Stimulated activated CD4-positive, alpha-beta T cell treated with anti-CD3 and anti-CD28 coated beads, Interleukin-1b, Interleukin-23, amount 100 ng/mL, for 48 hours (primary cell): ENCODE results near the gene KDM5A.

Source experiments
- DNase-seq: peaks from one replicate; pipeline ENCODE4 v3.0.0-alpha.2; 2020

Gene KDM5A

DNA sequence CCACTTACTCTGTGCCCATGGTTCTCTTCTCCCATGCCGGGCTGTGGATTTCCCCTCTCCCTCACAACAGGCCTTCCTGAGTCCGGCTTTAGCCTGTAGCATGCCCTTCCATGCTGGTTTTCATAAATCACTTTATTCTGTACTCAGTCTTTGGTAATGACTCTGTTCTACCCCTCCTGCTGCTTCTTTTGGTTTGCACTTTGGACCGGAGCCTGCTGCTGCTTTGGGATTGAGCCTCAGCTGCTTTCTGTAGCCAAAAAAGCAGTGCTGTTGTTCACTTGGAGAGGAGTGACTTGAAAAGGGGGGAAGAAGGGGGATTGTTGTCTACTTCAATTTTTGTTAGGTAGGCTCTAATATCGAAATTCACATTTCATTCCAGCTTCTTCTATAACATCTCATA, 118.0 kb downstream of the KDM5A start:
- no peak for DNase-seq

DNA sequence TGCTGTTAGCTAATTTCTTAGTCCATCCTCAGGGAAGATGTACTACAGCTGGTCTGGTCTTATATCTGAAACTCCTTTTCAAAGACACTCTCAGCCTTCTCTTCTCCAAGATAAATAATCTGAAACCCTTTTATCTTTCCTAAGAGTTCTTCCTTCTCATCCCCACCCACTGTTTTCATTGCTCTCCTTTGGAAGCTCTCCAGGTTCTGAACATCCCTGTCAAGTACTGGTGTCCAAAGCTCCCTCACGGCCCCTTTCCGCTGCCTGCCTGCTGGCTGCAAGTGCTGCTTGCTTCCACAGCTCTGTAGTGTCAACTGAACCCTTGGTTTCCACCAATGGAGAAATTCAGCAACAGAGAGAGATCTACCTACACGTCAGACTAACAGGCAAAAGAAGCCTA, 119.9 kb downstream of the KDM5A start:
- DNase-seq: no peak

DNA sequence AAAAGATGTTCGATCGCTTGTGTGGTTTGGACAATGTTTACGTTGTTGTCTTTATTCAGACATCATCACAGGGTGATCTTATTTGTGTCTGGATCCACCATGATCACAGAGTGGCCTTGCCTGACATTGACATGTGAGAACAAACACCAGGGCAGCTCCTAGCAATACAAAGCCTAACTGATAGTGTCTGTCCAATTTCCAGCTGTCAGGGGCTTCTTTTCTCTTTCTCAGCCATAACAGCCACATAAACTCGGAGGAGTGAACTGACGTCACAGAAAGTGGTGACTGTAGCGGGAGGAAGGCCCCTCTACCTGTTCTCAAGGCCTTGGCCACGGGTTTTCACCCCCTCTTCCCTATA, 120.7 kb downstream of the KDM5A start:
- no peak for DNase-seq

DNA sequence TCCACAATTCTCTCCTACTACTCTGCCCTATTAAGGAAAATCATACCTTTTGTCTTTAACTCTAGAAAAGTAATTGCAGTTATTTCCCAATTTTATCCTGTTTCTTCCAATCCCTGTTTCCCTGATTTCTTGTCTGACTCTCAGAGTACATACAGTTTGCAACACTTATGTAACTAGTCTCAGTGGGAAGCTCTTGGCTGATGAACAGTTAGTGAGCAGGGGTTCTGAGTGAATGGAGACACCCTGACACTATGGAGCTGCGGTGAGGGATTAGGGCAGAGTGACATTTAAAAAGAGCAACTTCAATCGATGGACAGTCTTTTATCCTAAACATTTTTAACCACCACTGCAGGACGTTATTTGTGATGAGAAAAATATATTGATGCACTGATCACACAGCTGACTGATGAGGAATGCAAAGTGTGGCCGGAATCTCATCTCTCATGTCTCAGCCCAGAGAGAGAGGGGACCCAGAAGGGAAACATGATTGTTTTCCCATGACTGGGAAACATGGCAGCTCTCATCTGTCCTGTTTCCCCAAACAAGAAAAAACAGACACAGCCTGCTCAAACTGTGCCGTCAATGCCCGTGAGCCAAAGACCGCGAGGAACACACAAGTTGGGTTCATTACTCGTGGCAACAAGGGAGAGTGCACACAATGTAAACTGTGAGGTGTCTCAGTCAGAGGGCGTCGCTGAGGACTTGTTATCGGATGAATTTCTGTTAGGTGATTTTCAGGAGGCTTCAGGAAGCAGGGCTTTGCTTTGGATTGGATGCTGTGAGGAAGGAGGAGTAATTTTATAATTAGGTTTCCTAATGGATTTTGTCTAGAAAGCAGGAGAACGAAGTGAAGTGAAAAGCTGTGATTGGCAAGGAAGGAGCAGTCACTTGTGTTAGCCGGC, 121.3 kb downstream of the KDM5A start:
- DNase-seq: no peak

DNA sequence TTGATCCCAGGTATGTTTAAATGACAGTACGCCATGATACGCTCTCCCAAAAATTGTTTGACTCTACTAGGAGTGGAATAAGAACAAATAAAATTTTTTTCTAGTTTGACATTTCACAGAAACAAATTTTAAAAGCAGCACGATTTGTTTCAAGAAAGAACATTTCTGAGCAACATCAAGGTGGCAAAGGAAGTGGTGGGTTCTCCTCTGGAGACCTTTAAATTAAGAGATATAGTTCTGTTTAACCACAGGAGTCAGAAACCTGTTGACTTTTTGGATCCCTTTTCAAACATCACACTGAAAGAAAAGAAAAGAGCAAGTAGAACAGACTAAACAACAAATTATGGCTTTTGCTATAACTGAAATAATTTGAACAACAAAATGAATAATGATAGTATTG, 124.0 kb downstream of the KDM5A start:
- DNase-seq: no peak

DNA sequence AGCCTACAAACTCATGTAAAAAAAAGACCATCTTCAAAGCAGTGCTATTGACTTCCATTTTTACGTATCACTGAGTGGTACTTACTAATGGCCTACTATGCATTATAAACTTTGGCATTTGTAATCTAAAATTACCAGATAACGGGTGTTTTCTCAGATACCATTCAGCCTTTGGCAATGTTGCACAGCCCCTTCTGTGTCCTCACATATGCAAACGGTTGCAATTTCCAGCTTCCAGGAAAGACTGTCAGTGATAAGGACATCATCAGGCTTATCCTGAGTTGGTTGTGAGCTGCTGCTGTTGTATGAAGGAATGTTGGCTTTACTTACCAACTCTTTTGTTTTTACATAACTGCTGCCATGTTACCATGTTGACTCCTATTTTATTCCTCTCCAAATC, 124.9 kb downstream of the KDM5A start:
- DNase-seq: no peak

DNA sequence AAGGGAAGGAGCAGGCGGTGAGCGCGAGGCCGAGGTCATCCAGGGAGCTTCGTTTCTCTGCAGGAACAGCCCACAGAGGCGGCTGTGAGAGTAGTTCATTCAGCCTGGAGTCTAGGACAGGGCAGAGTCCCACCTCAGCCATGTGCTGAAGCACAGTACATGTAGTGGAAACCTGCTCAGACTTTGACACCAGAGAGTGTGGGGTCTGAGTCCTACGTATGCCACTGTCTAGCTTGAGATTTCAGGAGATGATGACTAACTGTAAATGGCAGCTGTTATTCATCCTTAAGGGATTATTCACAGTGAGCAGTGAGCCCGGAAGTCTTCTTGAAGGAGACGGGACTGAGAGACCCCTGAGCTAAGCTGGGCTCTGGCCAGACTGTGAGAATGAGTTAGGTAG, 125.5 kb downstream of the KDM5A start:
- no peak for DNase-seq

DNA sequence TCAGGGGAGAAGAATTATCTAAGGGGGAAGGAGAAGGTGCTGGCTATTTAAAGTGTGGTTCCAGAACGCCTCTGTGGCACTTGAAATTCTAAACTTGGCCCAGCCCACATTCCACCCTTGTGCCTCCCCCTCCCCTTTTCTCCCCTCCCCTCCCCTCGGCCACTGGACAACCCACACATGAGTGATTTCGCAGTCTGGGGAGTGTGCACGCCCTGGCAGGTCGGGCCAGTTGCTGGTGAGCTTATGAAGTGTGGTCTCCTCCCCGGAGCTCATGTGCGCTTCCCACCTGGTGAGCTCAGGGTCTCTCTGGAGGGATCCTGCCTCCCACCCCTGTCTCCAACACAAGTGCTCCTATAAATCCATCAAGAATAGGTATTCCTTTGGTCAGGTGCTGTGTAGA, 126.3 kb downstream of the KDM5A start, which contains the start of gene SLC6A13:
TSS of gene SLC6A13 (minus strand) at position 20 of the 400 bp plus-strand sequence. CDS start 2,784 bp downstream, outside the sequence.
- DNase-seq: no peak

DNA sequence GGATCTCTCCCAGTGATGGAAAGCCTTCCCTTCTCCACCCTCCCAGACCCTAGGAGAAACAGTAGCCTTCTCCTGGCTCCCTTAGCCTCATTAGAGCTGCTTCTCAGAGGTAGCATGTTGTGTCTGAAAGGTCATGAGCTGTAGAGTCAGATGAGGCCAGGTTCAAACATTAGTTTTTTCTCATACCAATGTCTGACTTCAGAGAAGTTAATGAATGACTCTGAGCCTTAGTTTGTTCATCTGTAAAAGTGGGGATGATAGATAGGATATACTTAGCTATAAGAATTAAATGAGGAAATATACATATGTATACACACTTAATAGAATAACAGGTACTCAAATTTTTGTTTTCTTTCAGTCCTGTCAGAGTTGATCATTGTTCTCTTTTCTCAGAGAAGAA, 127.0 kb downstream of the KDM5A start:
- DNase-seq: no peak

DNA sequence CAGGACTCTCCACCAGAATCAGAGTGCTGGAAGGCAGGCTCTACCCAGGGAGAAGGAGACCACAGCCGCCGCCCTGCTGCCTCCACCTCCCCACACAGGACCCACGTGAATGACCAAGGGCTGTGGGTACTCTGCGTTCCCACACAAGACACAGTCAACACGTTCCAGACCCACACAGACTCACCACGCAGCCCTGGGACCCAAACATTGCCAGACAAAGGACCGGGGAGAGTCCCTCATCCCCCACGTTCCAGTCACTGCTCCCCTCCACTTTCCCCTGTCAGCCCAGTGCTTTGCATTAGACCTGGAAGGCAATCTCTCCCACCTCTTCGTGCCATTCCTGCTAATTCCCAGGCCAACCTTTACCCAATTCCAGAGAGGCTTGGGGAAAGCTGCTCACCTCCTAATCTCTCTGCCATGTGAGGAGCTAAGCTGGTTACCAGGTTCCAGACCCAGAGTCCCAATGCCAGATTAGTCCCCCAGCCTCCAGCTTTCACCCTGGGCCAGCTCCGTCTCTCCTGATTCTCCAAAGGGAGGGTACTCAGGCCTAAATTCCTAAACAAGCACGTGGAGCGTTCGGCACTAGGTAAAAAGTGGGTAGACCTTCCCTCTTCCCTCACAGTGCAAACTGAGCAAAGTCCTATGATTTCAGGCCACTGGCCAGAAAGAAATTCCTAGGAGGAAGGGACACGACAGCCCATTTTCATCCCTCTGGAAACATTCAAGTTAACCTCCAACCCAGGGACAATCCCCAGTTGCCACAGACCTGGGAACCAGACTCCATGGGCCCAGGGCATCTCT, 131.4 kb downstream of the KDM5A start:
- no peak for DNase-seq

DNA sequence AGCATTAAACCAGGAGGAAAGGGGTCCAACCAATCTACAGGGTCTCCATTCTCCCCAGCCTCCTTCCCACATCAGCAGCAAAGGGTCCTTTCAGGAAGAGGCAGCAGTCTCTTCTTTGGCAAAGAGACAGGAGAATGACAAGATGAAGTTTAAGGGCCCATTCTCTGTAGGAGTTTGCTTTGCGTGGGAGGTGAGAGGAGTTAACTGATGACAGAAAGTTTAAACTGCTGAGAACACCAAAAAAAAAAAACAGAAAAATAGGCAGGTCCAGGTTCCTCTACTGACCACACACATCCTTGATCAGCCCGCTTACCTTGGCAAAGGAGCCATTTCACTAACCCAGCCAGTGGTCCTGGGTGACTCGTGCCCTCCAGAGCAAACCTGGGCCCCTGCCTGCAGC, 132.2 kb downstream of the KDM5A start:
- no peak for DNase-seq

DNA sequence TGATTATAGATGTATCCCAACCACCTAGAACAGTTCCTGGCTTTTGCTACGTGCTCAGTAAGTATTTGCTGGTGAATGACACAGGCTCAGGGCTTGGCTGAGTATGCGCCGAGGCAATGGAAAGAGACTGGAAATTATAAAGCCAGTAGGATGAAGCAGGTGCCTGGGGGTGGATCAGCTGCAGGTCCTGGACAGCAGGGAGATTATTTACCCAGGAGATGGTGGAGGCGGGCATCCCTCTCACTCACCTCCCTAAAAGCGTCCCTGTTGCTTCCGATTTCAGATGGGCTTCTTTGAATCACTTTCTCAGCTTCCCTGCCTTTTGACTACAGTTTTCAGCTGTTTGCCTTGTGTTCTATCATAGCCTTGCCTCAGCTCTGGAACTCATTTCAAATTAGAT, 132.9 kb downstream of the KDM5A start:
- no peak for DNase-seq

DNA sequence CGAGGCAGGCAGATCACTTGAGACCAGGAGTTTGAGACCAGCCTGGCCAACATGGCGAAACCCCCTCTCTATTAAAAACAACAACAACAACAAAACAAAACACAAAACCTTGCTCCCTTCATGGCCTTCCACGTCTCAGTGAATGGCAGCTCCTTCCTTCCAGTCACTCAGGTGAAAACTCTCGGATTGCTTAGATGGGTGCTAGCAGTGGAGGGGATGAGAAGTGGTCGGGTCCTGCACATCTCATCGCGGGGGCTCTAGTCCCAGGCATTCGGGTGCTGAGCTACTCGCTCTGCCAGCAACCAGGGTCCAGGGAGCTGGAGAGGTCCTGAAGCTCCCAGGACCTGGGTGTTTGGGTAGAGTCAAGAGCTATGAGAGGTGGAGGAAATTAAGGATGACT, 134.2 kb downstream of the KDM5A start:
- DNase-seq: no peak

DNA sequence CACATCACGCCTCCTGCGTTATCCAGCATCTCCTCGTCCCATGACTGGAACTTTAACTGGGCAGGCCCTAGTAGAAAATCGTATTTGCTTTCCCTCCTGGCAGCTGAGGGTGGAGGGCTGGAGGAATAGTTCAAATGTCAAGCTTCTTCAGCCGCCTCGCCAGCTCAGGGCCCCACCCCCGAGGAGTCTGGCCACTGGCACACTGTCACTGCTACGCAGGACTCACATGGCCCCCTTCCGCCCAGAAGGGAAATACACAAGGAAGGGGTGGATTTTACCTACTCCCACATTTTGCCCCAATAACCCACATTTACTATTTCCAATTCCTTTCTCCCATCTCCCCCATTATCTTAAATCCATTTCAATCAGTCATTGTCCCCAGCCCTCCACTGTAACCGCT, 135.1 kb downstream of the KDM5A start:
- DNase-seq: no peak

DNA sequence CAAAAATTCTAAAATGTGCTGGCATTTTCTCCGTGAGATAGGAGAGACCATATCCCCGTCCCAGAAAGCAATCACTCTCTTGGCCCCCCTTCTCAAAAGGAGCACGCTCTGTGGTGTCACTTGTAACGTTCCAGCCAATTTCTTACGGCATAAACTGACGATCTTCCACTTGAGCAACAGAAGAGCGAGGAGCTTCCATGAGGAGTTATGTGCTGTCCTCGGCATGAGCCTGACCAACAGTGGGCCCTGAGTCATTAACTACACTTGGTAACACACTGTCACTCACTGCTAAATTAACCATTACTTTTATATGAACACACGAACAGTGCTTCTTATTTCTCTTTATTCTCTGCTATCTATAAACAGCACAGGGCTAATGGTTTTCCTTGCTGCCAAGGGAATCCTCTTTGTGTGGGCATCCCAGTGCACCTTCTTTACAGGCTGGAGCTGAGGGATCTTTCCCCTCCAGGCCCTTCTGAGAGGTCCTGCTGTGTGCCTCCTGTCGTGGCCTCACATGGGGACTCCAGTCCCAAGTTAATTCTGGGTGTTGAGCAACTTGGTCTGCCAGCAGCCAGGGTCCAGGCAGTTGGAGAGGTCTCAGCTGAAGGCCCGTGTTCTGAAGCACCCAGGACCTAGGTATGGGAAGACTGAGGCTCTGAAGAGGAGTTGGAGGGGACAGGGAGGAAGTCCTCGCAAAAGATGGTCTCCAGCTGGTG, 135.8 kb downstream of the KDM5A start:
- DNase-seq: no peak

DNA sequence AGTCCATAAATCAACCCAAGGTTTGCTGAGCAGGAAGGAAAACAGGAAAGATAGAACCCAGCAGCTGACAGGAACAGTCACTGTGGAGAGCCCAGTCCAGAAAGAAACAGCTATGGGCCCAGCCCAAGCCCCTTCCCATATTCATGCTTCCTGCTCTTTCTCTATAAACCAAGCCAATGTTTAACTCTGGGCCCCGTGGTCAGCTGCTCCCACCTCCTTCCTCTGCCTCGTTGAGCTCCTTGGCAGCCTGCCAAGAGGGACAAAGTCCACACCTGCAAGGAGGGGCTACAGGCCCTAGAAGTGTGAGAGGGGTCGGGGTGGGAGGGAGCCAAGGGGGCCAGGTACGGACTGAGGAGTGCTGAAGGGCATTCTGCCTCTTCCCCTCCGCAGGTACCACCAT, 136.5 kb downstream of the KDM5A start:
- no peak for DNase-seq

DNA sequence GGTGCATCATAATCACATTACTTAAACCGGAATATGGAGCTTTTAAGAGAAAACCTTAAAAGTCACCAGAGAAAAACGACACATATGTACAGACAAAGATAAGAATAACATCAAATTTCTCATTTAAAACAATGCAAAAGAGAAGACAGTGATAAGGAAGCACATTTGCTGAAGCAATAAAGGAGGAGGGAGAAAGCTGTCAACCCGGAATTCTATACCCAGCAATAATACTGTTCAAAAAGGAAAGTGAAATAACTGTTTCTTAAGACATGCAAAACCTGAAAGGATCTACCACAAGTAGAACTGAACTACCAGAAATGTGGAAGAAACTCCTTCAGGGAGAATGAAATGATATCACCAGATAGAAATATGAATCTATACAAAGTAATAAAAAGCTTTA, 141.8 kb downstream of the KDM5A start:
- DNase-seq: no peak

DNA sequence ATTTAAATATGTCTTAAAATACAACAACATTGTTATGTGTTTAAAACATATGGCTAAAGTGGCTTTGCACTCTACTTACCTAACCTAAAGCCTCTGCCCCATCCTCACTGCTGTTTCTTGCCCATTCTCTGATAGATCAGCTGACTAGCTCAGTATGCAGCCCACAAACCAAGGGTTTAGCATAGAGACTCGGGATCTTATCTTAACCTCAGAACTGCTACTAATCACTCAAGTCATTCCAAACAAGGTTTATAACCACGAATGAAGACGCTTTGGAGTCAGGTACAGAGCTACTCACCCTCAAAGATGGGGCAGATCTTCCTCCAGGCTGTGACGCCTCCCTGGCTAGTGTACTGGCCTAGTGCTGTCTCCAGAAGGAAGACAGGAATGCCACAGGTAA, 145.7 kb downstream of the KDM5A start:
- no peak for DNase-seq

DNA sequence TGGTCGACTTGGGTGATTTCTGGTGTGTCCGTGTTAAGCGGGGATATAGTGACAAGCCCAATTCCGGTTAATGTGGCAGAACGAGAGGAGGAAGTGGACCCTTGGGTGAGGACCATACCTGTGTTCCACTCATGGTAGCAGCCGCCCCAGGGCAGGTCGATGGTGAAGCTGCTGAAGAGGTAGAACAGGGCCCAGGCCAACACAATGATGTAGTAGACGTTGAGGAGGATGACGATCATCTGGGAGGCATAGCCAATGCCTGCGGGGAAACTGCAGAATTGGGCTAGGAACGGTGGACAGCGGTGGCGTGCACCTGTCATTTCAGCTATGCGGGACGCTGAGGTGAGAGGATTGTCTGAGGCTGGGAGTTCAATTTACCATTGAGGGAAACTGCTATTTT, 146.6 kb downstream of the KDM5A start:
- no peak for DNase-seq

DNA sequence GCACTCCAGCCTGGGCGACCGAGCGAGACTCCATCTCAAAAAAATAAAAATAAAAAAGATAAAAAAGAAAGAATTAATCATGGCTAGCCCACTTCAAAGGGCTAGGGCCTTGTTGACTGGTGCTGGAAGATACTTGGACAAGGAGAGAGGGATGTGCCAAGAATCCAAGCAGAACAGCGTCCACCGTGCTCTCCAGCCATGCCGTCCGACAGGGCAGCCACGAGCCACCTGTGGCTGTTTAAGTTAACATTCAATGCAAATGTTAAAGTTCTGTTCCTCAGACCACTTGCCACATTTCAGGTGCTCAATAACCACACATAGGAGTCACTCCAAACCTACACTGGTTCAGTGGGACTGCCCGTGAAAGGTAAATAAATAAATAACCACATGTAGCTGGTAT, 147.9 kb downstream of the KDM5A start:
- no peak for DNase-seq

DNA sequence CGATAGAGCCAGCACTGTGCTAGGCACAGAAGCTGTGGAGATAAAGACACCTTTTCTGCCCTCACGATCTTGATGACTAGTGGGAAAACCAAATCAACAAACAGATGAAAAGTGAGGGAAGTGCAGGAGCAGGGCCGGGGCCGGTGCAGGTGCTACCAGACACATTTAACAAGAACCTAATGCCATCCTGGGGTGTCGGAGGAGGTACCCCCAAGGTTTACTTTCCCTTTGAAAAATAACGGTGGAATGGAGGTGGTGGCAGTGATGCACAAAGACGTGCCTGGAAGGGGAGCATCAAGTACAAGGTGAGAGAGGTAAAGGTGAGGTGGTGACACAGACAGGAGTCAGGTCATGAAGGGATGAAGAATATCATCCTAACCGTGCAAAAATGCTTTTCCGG, 148.6 kb downstream of the KDM5A start:
- no peak for DNase-seq

DNA sequence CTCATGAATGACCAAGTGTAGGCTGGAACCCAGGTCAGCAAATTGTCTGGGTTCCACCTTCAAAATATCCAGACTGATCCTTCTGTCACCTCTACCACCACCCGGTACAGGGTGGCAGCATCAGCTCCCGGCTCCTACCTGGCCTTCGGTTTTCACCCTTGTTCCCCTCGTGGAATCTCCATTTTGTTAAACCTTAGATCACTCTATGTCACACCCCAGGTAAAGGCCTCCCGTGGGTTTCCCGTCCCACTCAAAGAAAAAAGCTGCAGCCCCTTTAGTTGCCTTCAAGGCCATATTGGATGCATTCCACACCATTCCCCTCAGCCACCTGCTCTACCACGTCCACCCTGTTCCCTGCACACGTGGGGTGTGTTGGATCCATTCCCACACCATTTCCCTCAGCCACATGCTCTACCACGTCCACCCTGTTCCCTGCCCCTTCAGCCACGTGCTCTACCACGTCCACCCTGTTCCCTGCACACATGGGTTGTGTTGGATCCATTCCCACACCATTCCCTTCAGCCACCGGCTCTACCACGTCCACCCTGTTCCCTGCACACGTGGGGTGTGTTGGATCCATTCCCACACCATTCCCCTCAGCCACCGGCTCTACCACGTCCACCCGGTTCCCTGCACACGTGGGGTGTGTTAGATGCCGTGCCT, 150.3 kb downstream of the KDM5A start:
- no peak for DNase-seq

DNA sequence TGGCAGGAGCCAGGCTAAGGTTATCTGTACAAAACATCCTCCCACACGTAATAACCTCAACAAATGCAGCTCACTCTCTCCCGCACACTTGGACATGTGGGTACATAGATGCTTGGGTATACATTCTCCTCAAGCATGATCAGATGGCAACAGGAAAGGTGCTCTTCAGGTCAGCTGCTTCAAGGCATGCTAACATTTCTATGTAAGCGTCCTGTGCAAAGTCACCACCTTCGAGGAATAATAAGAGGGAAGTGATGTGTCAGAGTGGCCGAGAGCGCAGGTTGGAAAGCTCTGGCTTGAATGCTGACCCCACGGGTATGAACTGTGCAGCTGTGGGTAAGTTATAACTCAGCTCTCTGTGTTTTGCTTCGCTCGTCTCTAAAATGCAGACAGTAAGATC, 151.0 kb downstream of the KDM5A start:
- DNase-seq: no peak
